Liver (tissue), 3 donors: ENCODE measurements around the gene C2orf76.

Source experiments
- CTCF ChIP-seq: fragments of 150-350 bp; IDR thresholded peaks from 2 replicates; pipeline ENCODE4 v1.5.1; 2017; ENCODE audit warnings: improper control_type of control experiment, low read depth, low read length; ENCODE audit not compliant: missing input control
- RAD21 ChIP-seq, 2 donors: IDR thresholded peaks; 2 replicates each; pipeline ENCODE4 v1.6.1; 2016; ENCODE audit warnings: antibody characterized with exemption in 2 of 2, mild to moderate bottlenecking in 2 of 2
- REST ChIP-seq: IDR thresholded peaks from 2 replicates; pipeline ENCODE4 v1.6.1; 2016; ENCODE audit warnings: antibody characterized with exemption, mild to moderate bottlenecking
- RXRA ChIP-seq, 2 donors: IDR thresholded peaks; 2 replicates each; pipeline ENCODE4 v1.6.1; 2017 to 2018; ENCODE audit warnings: antibody characterized with exemption in 2 of 2, mild to moderate bottlenecking in 1 of 2
- donor health status: healthy.
- donor health status: healthy.

GRCh38 chr2:119319593-119319992 lies 47.0 kb downstream of the C2orf76 start:
- TF ChIP-seq REST = no peak
- TF ChIP-seq RXRA (IDR thresholded peaks at IDR 0.05) = no peak
- no peak for TF ChIP-seq CTCF
- no peak for TF ChIP-seq RAD21 (IDR thresholded peaks at IDR 0.05)
